ENCODE results near the gene CHST13.

The CHST13 gene

GRCh38 chr3:126523745-126524428, at the start of gene CHST13:
Gene CHST13, plus strand, starts transcription at chr3:126524155. Its CDS starts 178 bp downstream, at chr3:126524333.
- H3K27me3 ChIP-seq (ENCODE audit: control insufficient read depth, insufficient read depth, low read length) = peaks cover 3% of the 10 kb centered on the region
- no peak within 1 kb of the TSS for H3K9ac ChIP-seq (ENCODE audit: low read length)
- peak within 1 kb of the TSS; percentile 37 for H3K4me3 ChIP-seq (ENCODE audit: low read length)
- H3K4me1 ChIP-seq (ENCODE audit: control insufficient read depth, insufficient read depth, low read length) = no peaks in the 10 kb centered on the region
- no peak within 1 kb of the TSS for H3K27ac ChIP-seq (ENCODE audit: low read depth, low read length)
- H3K36me3 ChIP-seq (ENCODE audit: control insufficient read depth, insufficient read depth, low read length) = no peaks in the 10 kb centered on the region

GRCh38 chr3:126474498-126475412, 49.2 kb upstream of the CHST13 start:
- Histone ChIP-seq H3K27me3 (ENCODE audit: control insufficient read depth, insufficient read depth, low read length) (no peaks in the 10 kb centered on the region), H3K4me1 (ENCODE audit: control insufficient read depth, insufficient read depth, low read length) (peaks cover 26% of the 10 kb centered on the region), H3K4me3 (ENCODE audit: low read length) (peak overlapping the region; percentile 76), H3K9ac (ENCODE audit: low read length) (peak overlapping the region; percentile 64), H3K36me3 (ENCODE audit: control insufficient read depth, insufficient read depth, low read length) (peaks cover 19% of the 10 kb centered on the region), H3K27ac (ENCODE audit: low read depth, low read length) (peak overlapping the region; percentile 82)

GRCh38 chr3:126475413-126476114, 48.4 kb upstream of the CHST13 start, which contains the start of gene ZXDC:
Gene ZXDC, minus strand, starts transcription at chr3:126475891. Its CDS starts 26 bp downstream, at chr3:126475865.
- Histone ChIP-seq H3K36me3 (ENCODE audit: control insufficient read depth, insufficient read depth, low read length) (peaks cover 11% of the 10 kb centered on the region), H3K9ac (ENCODE audit: low read length) (peak within 1 kb of the TSS; percentile 89), H3K4me3 (ENCODE audit: low read length) (peak within 1 kb of the TSS; percentile 85), H3K4me1 (ENCODE audit: control insufficient read depth, insufficient read depth, low read length) (peaks cover 26% of the 10 kb centered on the region), H3K27ac (ENCODE audit: low read depth, low read length) (peak within 1 kb of the TSS; percentile 82), H3K27me3 (ENCODE audit: control insufficient read depth, insufficient read depth, low read length) (no peaks in the 10 kb centered on the region)

GRCh38 chr3:126476166-126477060, 47.5 kb upstream of the CHST13 start:
- Histone ChIP-seq H3K27me3 (ENCODE audit: control insufficient read depth, insufficient read depth, low read length) (no peaks in the 10 kb centered on the region), H3K9ac (ENCODE audit: low read length) (peak overlapping the region; percentile 89), H3K4me3 (ENCODE audit: low read length) (peak overlapping the region; percentile 85), H3K4me1 (ENCODE audit: control insufficient read depth, insufficient read depth, low read length) (peaks cover 26% of the 10 kb centered on the region), H3K36me3 (ENCODE audit: control insufficient read depth, insufficient read depth, low read length) (peaks cover 4% of the 10 kb centered on the region), H3K27ac (ENCODE audit: low read depth, low read length) (peak overlapping the region; percentile 77)

- H3K4me3 ChIP-seq (ENCODE audit: low read length) = no peak overlapping the region
Observed at GRCh38 chr3:126477061-126477380, 46.9 kb upstream of the CHST13 start.

GRCh38 chr3:126478581-126479310, 45.2 kb upstream of the CHST13 start:
- Histone ChIP-seq H3K36me3 (ENCODE audit: control insufficient read depth, insufficient read depth, low read length) (peaks cover under 1% of the 10 kb centered on the region), H3K27me3 (ENCODE audit: control insufficient read depth, insufficient read depth, low read length) (no peaks in the 10 kb centered on the region), H3K4me1 (ENCODE audit: control insufficient read depth, insufficient read depth, low read length) (peaks cover 8% of the 10 kb centered on the region), H3K27ac (ENCODE audit: low read depth, low read length) (no peak overlapping the region), H3K4me3 (ENCODE audit: low read length) (no peak overlapping the region), H3K9ac (ENCODE audit: low read length) (no peak overlapping the region)

More at GRCh38 chr3:126477061-126477380, 46.9 kb upstream of the CHST13 start:
- Histone ChIP-seq H3K27ac (ENCODE audit: low read depth, low read length) (no peak overlapping the region), H3K36me3 (ENCODE audit: control insufficient read depth, insufficient read depth, low read length) (peaks cover 3% of the 10 kb centered on the region), H3K9ac (ENCODE audit: low read length) (no peak overlapping the region), H3K4me1 (ENCODE audit: control insufficient read depth, insufficient read depth, low read length) (peaks cover 25% of the 10 kb centered on the region), H3K27me3 (ENCODE audit: control insufficient read depth, insufficient read depth, low read length) (no peaks in the 10 kb centered on the region)

GRCh38 chr3:126479642-126480041, 44.3 kb upstream of the CHST13 start:
- no peaks in the 10 kb centered on the region for H3K27me3 ChIP-seq (ENCODE audit: control insufficient read depth, insufficient read depth, low read length)
- peaks cover 3% of the 10 kb centered on the region for H3K4me1 ChIP-seq (ENCODE audit: control insufficient read depth, insufficient read depth, low read length)
- H3K36me3 ChIP-seq (ENCODE audit: control insufficient read depth, insufficient read depth, low read length) = no peaks in the 10 kb centered on the region
- no peak overlapping the region for H3K9ac ChIP-seq (ENCODE audit: low read length)
- no peak overlapping the region for H3K27ac ChIP-seq (ENCODE audit: low read depth, low read length)
- no peak overlapping the region for H3K4me3 ChIP-seq (ENCODE audit: low read length)

GRCh38 chr3:126480206-126480605, 43.7 kb upstream of the CHST13 start:
- peaks cover 3% of the 10 kb centered on the region for H3K4me1 ChIP-seq (ENCODE audit: control insufficient read depth, insufficient read depth, low read length)
- H3K36me3 ChIP-seq (ENCODE audit: control insufficient read depth, insufficient read depth, low read length) = no peaks in the 10 kb centered on the region
- no peaks in the 10 kb centered on the region for H3K27me3 ChIP-seq (ENCODE audit: control insufficient read depth, insufficient read depth, low read length)
- H3K9ac ChIP-seq (ENCODE audit: low read length) = no peak overlapping the region
- no peak overlapping the region for H3K4me3 ChIP-seq (ENCODE audit: low read length)
- no peak overlapping the region for H3K27ac ChIP-seq (ENCODE audit: low read depth, low read length)

GRCh38 chr3:126480861-126481260, 43.1 kb upstream of the CHST13 start:
- Histone ChIP-seq H3K9ac (ENCODE audit: low read length) (no peak overlapping the region), H3K4me3 (ENCODE audit: low read length) (no peak overlapping the region), H3K36me3 (ENCODE audit: control insufficient read depth, insufficient read depth, low read length) (no peaks in the 10 kb centered on the region), H3K27ac (ENCODE audit: low read depth, low read length) (no peak overlapping the region), H3K4me1 (ENCODE audit: control insufficient read depth, insufficient read depth, low read length) (peaks cover 3% of the 10 kb centered on the region), H3K27me3 (ENCODE audit: control insufficient read depth, insufficient read depth, low read length) (no peaks in the 10 kb centered on the region)

- Histone ChIP-seq H3K9ac (ENCODE audit: low read length) (no peak overlapping the region), H3K27me3 (ENCODE audit: control insufficient read depth, insufficient read depth, low read length) (no peaks in the 10 kb centered on the region), H3K4me3 (ENCODE audit: low read length) (no peak overlapping the region), H3K36me3 (ENCODE audit: control insufficient read depth, insufficient read depth, low read length) (no peaks in the 10 kb centered on the region), H3K27ac (ENCODE audit: low read depth, low read length) (no peak overlapping the region), H3K4me1 (ENCODE audit: control insufficient read depth, insufficient read depth, low read length) (no peaks in the 10 kb centered on the region)
Observed at GRCh38 chr3:126481808-126482502, 42.0 kb upstream of the CHST13 start.

All from rectal smooth muscle tissue (tissue), 1 donor.